ENCODE data around the gene INPP5A. TPM values are rescaled to one million over a fixed set of nuclear protein-coding genes. Genes with fewer than 3 reads are reported as not detected.

The INPP5A gene
- total RNA-seq, 1 donor from 2014 or later, result 36.4 TPM

DNA sequence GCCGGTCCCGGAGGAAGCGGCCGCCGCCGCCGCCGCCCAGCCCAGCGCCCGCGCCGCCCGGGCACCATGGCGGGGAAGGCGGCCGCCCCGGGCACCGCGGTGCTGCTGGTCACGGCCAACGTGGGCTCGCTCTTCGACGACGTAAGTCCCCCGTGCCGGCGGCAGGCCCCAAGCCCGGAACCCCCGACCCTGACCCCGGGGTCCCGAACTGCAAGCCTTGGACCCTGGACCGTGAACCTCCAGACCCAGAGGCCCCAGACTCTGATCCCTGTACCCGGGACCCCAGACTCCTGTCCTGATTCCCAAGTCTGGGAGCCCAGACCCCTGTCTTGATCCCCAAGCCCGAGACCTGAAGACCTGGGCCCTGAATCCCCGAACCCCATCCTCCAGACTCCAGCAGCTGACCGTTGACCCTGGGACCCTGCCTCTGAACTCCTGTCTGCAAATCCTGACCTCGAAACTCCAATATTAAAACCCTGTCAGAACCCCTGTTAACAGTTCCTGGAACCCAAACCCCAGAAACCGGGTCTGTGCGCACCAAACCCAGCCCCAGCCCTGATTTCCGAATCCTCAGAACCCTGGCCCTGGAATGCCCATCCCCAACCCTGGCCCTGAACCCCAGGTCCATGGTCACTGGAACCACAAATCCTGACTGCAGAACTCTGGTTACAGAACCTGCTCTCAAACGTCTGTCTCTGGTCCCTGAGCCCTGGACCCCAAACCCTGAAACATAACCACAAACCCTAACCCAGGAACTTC lies 623 bp downstream of the INPP5A start:
- DNase-seq (ENCODE audit: extremely low spot score, unreplicated experiment), result no peak
- no peaks in the 10 kb centered on the region for H3K9me3 Mint-ChIP-seq (ENCODE audit: unreplicated experiment)
- TF ChIP-seq, protein P1, sequence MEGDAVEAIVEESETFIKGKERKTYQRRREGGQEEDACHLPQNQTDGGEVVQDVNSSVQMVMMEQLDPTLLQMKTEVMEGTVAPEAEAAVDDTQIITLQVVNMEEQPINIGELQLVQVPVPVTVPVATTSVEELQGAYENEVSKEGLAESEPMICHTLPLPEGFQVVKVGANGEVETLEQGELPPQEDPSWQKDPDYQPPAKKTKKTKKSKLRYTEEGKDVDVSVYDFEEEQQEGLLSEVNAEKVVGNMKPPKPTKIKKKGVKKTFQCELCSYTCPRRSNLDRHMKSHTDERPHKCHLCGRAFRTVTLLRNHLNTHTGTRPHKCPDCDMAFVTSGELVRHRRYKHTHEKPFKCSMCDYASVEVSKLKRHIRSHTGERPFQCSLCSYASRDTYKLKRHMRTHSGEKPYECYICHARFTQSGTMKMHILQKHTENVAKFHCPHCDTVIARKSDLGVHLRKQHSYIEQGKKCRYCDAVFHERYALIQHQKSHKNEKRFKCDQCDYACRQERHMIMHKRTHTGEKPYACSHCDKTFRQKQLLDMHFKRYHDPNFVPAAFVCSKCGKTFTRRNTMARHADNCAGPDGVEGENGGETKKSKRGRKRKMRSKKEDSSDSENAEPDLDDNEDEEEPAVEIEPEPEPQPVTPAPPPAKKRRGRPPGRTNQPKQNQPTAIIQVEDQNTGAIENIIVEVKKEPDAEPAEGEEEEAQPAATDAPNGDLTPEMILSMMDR (IDR thresholded peaks at IDR 0.05), result no peak
- peaks cover 71% of the 10 kb centered on the region for H3K4me1 Mint-ChIP-seq (ENCODE audit: unreplicated experiment)
- H3K36me3 Mint-ChIP-seq (ENCODE audit: unreplicated experiment), result peaks cover 1% of the 10 kb centered on the region
- no peaks in the 10 kb centered on the region for H3K27me3 Mint-ChIP-seq (ENCODE audit: unreplicated experiment)
- H3K4me3 Mint-ChIP-seq (ENCODE audit: unreplicated experiment), result peak overlapping the region; percentile 83
- H3K27ac Mint-ChIP-seq (ENCODE audit: unreplicated experiment), result peak overlapping the region; percentile 90

DNA sequence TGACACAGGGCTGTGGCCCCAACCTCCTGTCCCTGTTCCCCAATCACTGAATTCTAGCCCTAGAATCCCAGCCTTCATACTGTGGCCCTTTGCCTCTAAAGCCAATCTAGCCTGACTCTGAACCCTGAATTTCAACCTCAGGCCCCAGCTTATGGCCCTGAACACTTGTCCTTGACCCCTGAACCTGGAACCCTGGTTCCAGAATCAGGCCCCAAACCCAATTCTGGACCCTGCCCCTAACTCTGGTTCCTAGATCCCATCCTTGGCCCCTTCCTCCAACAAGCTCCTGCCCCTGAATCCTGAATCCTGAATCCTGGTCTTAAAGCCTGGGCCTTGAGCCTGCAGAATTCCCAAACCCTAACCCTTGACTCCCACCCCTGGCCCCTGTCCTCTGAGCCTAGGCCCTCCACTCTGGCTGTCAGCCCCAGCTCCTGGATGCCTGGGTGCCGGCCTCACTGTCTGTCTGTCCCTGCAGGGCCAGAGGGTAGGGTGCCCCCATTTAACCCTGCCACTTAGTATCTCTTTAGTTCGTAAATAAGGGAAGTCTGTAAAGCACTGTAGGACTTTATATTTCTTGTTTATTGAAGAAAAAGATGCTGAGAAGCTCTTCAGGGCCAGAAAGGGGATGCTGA lies 1.3 kb downstream of the INPP5A start:
- TF ChIP-seq, protein P1 (IDR thresholded peaks at IDR 0.05), result no peak
- Mint-ChIP-seq H3K27me3 (ENCODE audit: unreplicated experiment) (no peaks in the 10 kb centered on the region), H3K27ac (ENCODE audit: unreplicated experiment) (peak overlapping the region; percentile 90), H3K4me3 (ENCODE audit: unreplicated experiment) (peak overlapping the region; percentile 83), H3K4me1 (ENCODE audit: unreplicated experiment) (peaks cover 67% of the 10 kb centered on the region), H3K36me3 (ENCODE audit: unreplicated experiment) (peaks cover 3% of the 10 kb centered on the region), H3K9me3 (ENCODE audit: unreplicated experiment) (no peaks in the 10 kb centered on the region)
- no peak for DNase-seq (ENCODE audit: extremely low spot score, unreplicated experiment)

DNA sequence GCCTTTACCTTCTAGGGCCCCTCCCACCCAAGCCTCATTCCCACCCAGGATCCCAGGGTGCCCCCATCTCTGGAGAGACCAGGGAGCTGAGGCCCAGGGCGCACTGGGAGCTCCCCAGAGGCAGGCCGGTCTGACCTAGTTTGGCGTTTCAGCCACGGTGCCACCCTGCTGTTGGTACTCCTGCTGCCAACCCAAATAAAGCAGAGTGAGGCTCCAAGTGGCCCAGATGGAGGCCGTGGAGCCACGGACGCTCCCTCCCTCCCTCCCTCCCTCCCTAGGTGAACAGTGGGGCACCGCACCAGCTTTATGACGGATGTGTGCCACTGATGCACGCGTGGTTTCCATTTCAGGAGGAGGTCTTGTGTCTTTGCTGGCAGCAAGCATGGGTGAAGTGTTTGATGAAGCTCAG lies 1.8 kb downstream of the INPP5A start:
- Mint-ChIP-seq H3K4me1 (ENCODE audit: unreplicated experiment) (peaks cover 63% of the 10 kb centered on the region), H3K9me3 (ENCODE audit: unreplicated experiment) (no peaks in the 10 kb centered on the region), H3K4me3 (ENCODE audit: unreplicated experiment) (peak overlapping the region; percentile 83), H3K36me3 (ENCODE audit: unreplicated experiment) (peaks cover 3% of the 10 kb centered on the region), H3K27ac (ENCODE audit: unreplicated experiment) (peak overlapping the region; percentile 90), H3K27me3 (ENCODE audit: unreplicated experiment) (no peaks in the 10 kb centered on the region)
- TF ChIP-seq, protein P1 (IDR thresholded peaks at IDR 0.05), result no peak
- DNase-seq (ENCODE audit: extremely low spot score, unreplicated experiment), result no peak

DNA sequence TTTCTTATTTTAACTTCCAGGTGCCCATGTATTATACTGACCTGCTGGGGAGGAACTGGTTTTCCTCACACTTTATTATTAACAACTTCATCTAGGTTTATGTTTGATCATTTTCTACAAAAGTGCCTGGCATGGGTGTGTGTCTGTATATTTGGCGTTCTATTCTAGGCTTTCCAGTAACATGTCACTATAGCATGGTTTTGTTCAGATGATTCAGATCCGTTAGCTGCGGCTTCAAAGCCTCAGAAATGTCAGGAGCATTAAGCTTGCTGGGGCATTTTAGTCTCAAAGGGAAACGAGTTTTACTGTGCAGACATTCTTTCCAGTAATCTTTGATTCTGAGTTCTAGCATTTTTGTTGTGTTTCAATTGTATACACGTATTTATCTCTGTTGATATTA lies 2.3 kb downstream of the INPP5A start:
- H3K9me3 Mint-ChIP-seq (ENCODE audit: unreplicated experiment), result no peaks in the 10 kb centered on the region
- no peak for DNase-seq (ENCODE audit: extremely low spot score, unreplicated experiment)

DNA sequence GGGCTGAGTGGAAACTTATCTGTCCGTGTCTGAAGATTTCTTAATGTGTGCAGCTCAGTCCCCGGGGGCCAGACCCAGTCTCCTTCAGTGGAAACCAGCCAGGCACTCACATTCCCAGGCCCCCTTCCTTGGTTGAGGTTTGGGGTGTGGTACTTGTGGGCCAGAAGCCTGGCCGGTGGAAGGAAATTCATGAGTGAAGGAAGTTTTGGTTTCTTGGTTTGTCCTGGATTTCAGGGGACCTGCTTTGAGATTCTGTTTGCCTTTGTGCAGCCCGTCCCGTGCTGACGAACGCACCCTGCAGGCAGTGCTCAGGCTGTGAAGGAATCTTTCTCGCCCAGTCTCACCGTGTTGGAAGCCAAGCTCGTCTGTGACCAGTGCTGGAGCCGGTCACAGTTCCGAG lies 2.9 kb downstream of the INPP5A start:
- H3K9me3 Mint-ChIP-seq (ENCODE audit: unreplicated experiment), result no peaks in the 10 kb centered on the region
- peaks cover 61% of the 10 kb centered on the region for H3K4me1 Mint-ChIP-seq (ENCODE audit: unreplicated experiment)
- H3K4me3 Mint-ChIP-seq (ENCODE audit: unreplicated experiment), result peak overlapping the region; percentile 83
- TF ChIP-seq, protein P1 (IDR thresholded peaks at IDR 0.05), result peak; percentile 44
- H3K27me3 Mint-ChIP-seq (ENCODE audit: unreplicated experiment), result no peaks in the 10 kb centered on the region
- peaks cover 3% of the 10 kb centered on the region for H3K36me3 Mint-ChIP-seq (ENCODE audit: unreplicated experiment)
- no peak for DNase-seq (ENCODE audit: extremely low spot score, unreplicated experiment)
- peak overlapping the region; percentile 90 for H3K27ac Mint-ChIP-seq (ENCODE audit: unreplicated experiment)

More for the DNA sequence above, 2.3 kb downstream of the INPP5A start:
- Mint-ChIP-seq H3K27me3 (ENCODE audit: unreplicated experiment) (no peaks in the 10 kb centered on the region), H3K27ac (ENCODE audit: unreplicated experiment) (peak overlapping the region; percentile 90), H3K4me1 (ENCODE audit: unreplicated experiment) (peaks cover 63% of the 10 kb centered on the region), H3K4me3 (ENCODE audit: unreplicated experiment) (peak overlapping the region; percentile 83), H3K36me3 (ENCODE audit: unreplicated experiment) (peaks cover 3% of the 10 kb centered on the region)
- TF ChIP-seq, protein P1 (IDR thresholded peaks at IDR 0.05), result no peak

All from osteocyte (in vitro differentiated cells).